Endothelial cell of umbilical vein (primary cell): ENCODE results near the gene TK1. TPM values are rescaled to one million over a fixed set of nuclear protein-coding genes. Genes with fewer than 3 reads are reported as not detected.

ENCODE experiments used
- BruUV-seq: library from RNA; stranded (reverse); fragments of 400-500 nt; replicated peaks from 2 replicates; lab custom pipeline; 2021; lab: Mats Ljungman, UMichigan
- CTCF ChIA-PET: fragments of 300-600, 350-600 bp; sonication (Branson Sonifier 250); formaldehyde crosslinking; loops from one replicate; lab custom pipeline; 2021; ENCODE audit warnings: antibody characterized with exemption, inconsistent platforms; lab: Charles Lee
- POLR2A ChIA-PET: fragments of 300-600, 350-600 bp; sonication (Branson Sonifier 250); formaldehyde crosslinking; loops from one replicate; lab custom pipeline; 2021; ENCODE audit warnings: antibody characterized with exemption, inconsistent platforms; lab: Charles Lee
- DNase-seq: peaks from one replicate; pipeline ENCODE4 v3.0.0-alpha.2; 2011; ENCODE audit warnings: low read depth, low spot score
- FAIRE-seq: peaks from 2 replicates; lab custom pipeline; 2011; peaks lifted over from hg19 to GRCh38; lab: Jason Lieb, UNC
- H2AFZ ChIP-seq: 2 replicates; pipeline ENCODE4 v1.6.0; 2012; ENCODE audit warnings: low read depth, low read length, control low read depth, inconsistent platforms
- H3K27ac ChIP-seq: 2 replicates; pipeline ENCODE4 v1.5.1; 2011; ENCODE audit warnings: low read depth, mild to moderate bottlenecking, control low read depth, low read length, moderate library complexity; ENCODE audit not compliant: insufficient read depth
- H3K27me3 ChIP-seq, 2 experiments: 2 replicates each; pipeline versions ENCODE4 v1.6.0 to v1.6.1; 2011; ENCODE audit warnings: low read length in 2 of 2, mixed read lengths in 1 of 2; ENCODE audit not compliant: control insufficient read depth in 2 of 2, insufficient read depth in 2 of 2
- H3K36me3 ChIP-seq, 2 experiments: 2 replicates in 1 of 2; 3 replicates in 1 of 2; pipeline ENCODE4 v1.5.1; 2011; ENCODE audit warnings: low read length in 2 of 2, mild to moderate bottlenecking in 1 of 2, moderate library complexity in 1 of 2; ENCODE audit not compliant: control insufficient read depth in 2 of 2, insufficient read depth in 2 of 2; ENCODE audit errors: extremely low read depth in 1 of 2
- H3K4me1 ChIP-seq: 3 replicates; pipeline ENCODE4 v1.5.1; 2011; ENCODE audit warnings: mild to moderate bottlenecking, low read length; ENCODE audit not compliant: control insufficient read depth, insufficient read depth; ENCODE audit errors: extremely low read depth
- H3K4me2 ChIP-seq: 2 replicates; pipeline ENCODE4 v1.6.1; 2011; ENCODE audit warnings: low read length, control low read depth, mixed read lengths; ENCODE audit not compliant: insufficient read depth
- H3K4me3 ChIP-seq, 3 experiments: fragments of 200-600 bp in 1 of 3; sonication (generic), shearing (Covaris generic) in 1 of 3; replicated peaks in 1 of 3; 2 replicates each; pipeline ENCODE4 v1.5.1; 2011 to 2016; ENCODE audit warnings: control low read depth in 3 of 3, low read length in 3 of 3, mild to moderate bottlenecking in 2 of 3, inconsistent platforms in 1 of 3, low read depth in 1 of 3, moderate library complexity in 1 of 3; ENCODE audit not compliant: insufficient read depth in 1 of 3
- H3K79me2 ChIP-seq: 2 replicates; pipeline ENCODE4 v1.6.0; 2012; ENCODE audit warnings: low read length, inconsistent platforms; ENCODE audit not compliant: control insufficient read depth, insufficient read depth
- H3K9ac ChIP-seq: replicated peaks from 2 replicates; pipeline ENCODE3; 2011; ENCODE audit warnings: low read length, control low read depth; ENCODE audit not compliant: insufficient read depth; ENCODE audit errors: extremely low read depth
- H3K9me1 ChIP-seq: replicated peaks from 3 replicates; pipeline ENCODE4 v1.6.0; 2011; ENCODE audit warnings: mild to moderate bottlenecking, low read length; ENCODE audit not compliant: control insufficient read depth, insufficient read depth; ENCODE audit errors: extremely low read depth
- H3K9me3 ChIP-seq: replicated peaks from 2 replicates; pipeline ENCODE4 v1.5.1; 2012; ENCODE audit warnings: low read length, inconsistent platforms; ENCODE audit not compliant: control insufficient read depth, insufficient read depth
- H4K20me1 ChIP-seq: replicated peaks from 2 replicates; pipeline ENCODE3; 2011; ENCODE audit warnings: mild to moderate bottlenecking, low read length; ENCODE audit not compliant: control insufficient read depth, insufficient read depth; ENCODE audit errors: extremely low read depth
- EZH2 ChIP-seq: IDR thresholded peaks from 2 replicates; pipeline ENCODE4 v1.6.1; 2012; ENCODE audit warnings: borderline replicate concordance, low read depth, mild to moderate bottlenecking, moderate library complexity, low read length, inconsistent platforms; ENCODE audit not compliant: severe bottlenecking
- FOS ChIP-seq: IDR thresholded peaks from 2 replicates; pipeline ENCODE4 v1.6.1; 2011; ENCODE audit warnings: mild to moderate bottlenecking, low read length, moderate library complexity, borderline replicate concordance; ENCODE audit not compliant: insufficient read depth
- GATA2 ChIP-seq: IDR thresholded peaks from 2 replicates; pipeline ENCODE4 v1.7.0; 2011; ENCODE audit warnings: low read depth, mild to moderate bottlenecking, moderate library complexity, mixed read lengths, low read length; ENCODE audit not compliant: insufficient read length, insufficient read depth
- JUN ChIP-seq: IDR thresholded peaks from 2 replicates; pipeline ENCODE4 v1.6.1; 2011; ENCODE audit warnings: borderline replicate concordance, low read depth; ENCODE audit not compliant: insufficient read length, insufficient read depth
- MYC ChIP-seq: IDR thresholded peaks from one replicate; pipeline ENCODE4 v1.6.1; 2011; ENCODE audit warnings: mild to moderate bottlenecking, low read depth, low read length
- POLR2A ChIP-seq: IDR thresholded peaks from 2 replicates; pipeline ENCODE4 v1.6.1; 2012; ENCODE audit warnings: low read depth, mild to moderate bottlenecking, control low read depth, low read length
- POLR2AphosphoS5 ChIP-seq: IDR thresholded peaks from 2 replicates; pipeline ENCODE4 v1.6.1; 2012; ENCODE audit warnings: low read depth, mild to moderate bottlenecking, control low read depth, low read length, moderate library complexity; ENCODE audit not compliant: insufficient read depth
- dilution Hi-C: fragments of 300-500 bp; cut with MboI; formaldehyde crosslinking; loops from one replicate; pipeline ENCODE4 v1.15.0; 2019; ENCODE audit warnings: low sequenced_read_pairs; ENCODE audit not compliant: extremely low pct_ligation_motif_present
- intact Hi-C: fragments of 100-400 bp; cut with micrococcal nuclease; formaldehyde crosslinking; loops from one replicate; pipeline ENCODE4 v1.10.0; 2022
- polyA plus RNA-seq, 4 experiments: library from polyadenylated mRNA; depleted of rRNA in 3 of 4; stranded (reverse) in 3 of 4; unstranded in 1 of 4; fragments of >200 nt; gene quantifications; 2 replicates each; pipeline versions ENCODE4 v1.2.1 to v1.2.3, GENCODE V29; 2011 to 2012; ENCODE audit warnings: missing spikeins in 1 of 4
- total RNA-seq: library from RNA; stranded (reverse); gene quantifications from 2 replicates; pipeline ENCODE4 v1.2.3, GENCODE V29; 2021
- TF ChIP-seq, protein P1 (sequence below): IDR thresholded peaks from 2 replicates; pipeline ENCODE4 v1.6.1; 2011; ENCODE audit not compliant: insufficient read depth, insufficient read length
- TF ChIP-seq, protein P2 (sequence below), 2 donors: IDR thresholded peaks; 1 replicate in 1 of 2; 2 replicates in 1 of 2; pipeline ENCODE4 v1.5.1; 2011; ENCODE audit warnings: low read length in 2 of 2, mild to moderate bottlenecking in 2 of 2, moderate library complexity in 2 of 2, control low read depth in 1 of 2, inconsistent platforms in 1 of 2, low read depth in 1 of 2; ENCODE audit not compliant: insufficient read depth in 1 of 2; ENCODE audit errors: extremely low read depth in 1 of 2

The TK1 gene
- total and polyA plus RNA-seq, 2 donors (not counting 3 experiments of a cell fraction or from before 2014, with no cell fraction given), result 111 to 159 TPM

DNA sequence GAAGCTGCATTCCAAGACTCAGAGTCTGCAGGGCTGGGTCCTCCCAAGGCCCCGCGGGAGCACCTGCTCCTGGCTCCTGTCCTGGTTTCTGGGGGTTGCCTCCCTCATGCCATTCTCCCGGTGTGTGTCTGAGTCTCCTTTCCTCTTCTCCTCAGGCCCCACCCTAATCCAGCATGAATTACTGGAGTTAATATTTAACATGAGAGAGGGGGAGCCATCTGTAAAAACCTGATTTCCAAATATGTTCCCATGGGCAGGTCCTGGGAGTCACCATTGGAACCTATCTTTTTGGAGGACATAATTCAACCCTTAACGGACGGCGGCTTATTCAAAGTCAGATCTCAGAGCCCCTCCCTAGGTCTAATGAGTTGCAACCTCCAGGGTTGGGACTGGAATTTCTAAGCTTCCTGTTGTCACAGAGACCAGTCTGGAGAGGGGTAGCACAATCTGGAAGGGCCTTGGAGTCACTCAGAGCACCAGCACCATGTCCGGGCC is 35.3 kb downstream of the TK1 start:
- no peak overlapping the region for H3K4me2 ChIP-seq
- H3K27ac ChIP-seq, result no peak overlapping the region
- ChIA-PET CTCF (interaction anchor here (0.8 to 1.2 kb wide), 3 partner anchors 10 to 23 kb away, joined by 3 to 4 read pairs (median 3); no protein-coding TSS in a partner anchor), POLR2A (no interaction called here)
- H3K9me3 ChIP-seq, result no peaks in the 10 kb centered on the region
- BruUV-seq, result no TSS peak
- DNase-seq (no peak), FAIRE-seq (peak; percentile 73)
- H3K9me1 ChIP-seq, result no peaks in the 10 kb centered on the region
- H3K79me2 ChIP-seq, result no peaks in the 10 kb centered on the region
- TF ChIP-seq EZH2, result no peak
- TF ChIP-seq FOS, result no peak
- TF ChIP-seq MYC, result no peak
- TF ChIP-seq GATA2, result no peak
- no peak overlapping the region for H3K9ac ChIP-seq
- H3K36me3 ChIP-seq, result no peaks in the 10 kb centered on the region
- peaks cover 6% of the 10 kb centered on the region for H3K4me1 ChIP-seq
- no peaks in the 10 kb centered on the region for H3K27me3 ChIP-seq
- H4K20me1 ChIP-seq, result no peaks in the 10 kb centered on the region
- H2AFZ ChIP-seq, result peak overlapping the region; percentile 48
- no peak overlapping the region for H3K4me3 ChIP-seq
- intact Hi-C loops (loop anchor here (1.0 kb wide), 1 partner anchor 11 kb away; no protein-coding TSS in a partner anchor), dilution Hi-C loops (no loop called here)

DNA sequence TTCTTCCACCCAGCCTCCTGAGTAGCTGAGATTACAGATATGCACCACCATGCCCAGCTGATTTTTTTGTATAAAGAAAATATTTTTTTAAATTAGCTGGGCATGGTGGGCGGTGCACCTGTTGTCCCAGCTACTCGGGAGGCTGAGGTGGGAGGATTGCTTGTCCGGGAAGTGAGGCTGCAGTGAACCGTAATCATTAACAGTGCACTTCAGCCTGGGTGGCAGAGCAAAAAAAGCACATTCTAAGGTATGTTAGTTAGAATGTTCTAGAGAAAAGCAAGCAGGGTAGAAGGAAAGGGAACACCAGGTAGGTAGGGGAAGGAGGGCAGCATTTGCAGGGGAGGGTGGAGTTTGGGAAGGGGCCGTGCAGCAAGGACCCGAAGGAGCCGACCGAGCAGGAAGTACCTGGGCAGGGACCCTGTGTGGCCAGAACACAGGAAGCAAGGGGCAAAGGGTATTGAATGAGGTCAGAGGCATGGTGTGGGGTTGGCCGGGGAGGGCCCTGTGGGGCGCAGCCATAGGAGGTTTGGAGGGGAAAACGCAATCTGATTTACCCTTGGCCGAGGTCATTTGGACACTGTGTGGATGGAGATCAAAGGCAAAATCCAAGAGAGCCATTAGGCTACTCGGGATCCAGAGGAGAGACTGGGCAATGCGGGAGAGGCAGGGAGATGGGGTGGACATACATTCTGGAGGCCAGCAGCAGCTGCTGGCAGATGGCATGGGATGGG is 38.4 kb downstream of the TK1 start:
- no peak overlapping the region for H3K9ac ChIP-seq
- no peaks in the 10 kb centered on the region for H3K9me3 ChIP-seq
- no peaks in the 10 kb centered on the region for H3K79me2 ChIP-seq
- H3K4me1 ChIP-seq, result peaks cover 14% of the 10 kb centered on the region
- no peaks in the 10 kb centered on the region for H3K9me1 ChIP-seq
- H3K27me3 ChIP-seq, result no peaks in the 10 kb centered on the region
- no TSS peak for BruUV-seq
- POLR2A ChIA-PET, result interaction anchor here (0.6 kb wide), 1 partner anchor 36 kb away, joined by 6 read pairs; no protein-coding TSS in a partner anchor
- H4K20me1 ChIP-seq, result no peaks in the 10 kb centered on the region
- H2AFZ ChIP-seq, result no peak overlapping the region
- no peak overlapping the region for H3K4me3 ChIP-seq
- dilution Hi-C loops, result no loop called here
- intact Hi-C loops, result no loop called here
- no peak overlapping the region for H3K27ac ChIP-seq
- H3K36me3 ChIP-seq, result no peaks in the 10 kb centered on the region
- CTCF ChIA-PET, result interaction anchor here (0.6 to 0.7 kb wide), 2 partner anchors 14 to 27 kb away, joined by 3 read pairs; no protein-coding TSS in a partner anchor
- TF ChIP-seq MYC, result no peak
- TF ChIP-seq, protein P1, sequence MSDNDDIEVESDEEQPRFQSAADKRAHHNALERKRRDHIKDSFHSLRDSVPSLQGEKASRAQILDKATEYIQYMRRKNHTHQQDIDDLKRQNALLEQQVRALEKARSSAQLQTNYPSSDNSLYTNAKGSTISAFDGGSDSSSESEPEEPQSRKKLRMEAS, result no peak
- no peak for TF ChIP-seq JUN
- TF ChIP-seq FOS, result no peak
- TF ChIP-seq POLR2A, result no peak
- no peak for TF ChIP-seq GATA2
- TF ChIP-seq, protein P2, sequence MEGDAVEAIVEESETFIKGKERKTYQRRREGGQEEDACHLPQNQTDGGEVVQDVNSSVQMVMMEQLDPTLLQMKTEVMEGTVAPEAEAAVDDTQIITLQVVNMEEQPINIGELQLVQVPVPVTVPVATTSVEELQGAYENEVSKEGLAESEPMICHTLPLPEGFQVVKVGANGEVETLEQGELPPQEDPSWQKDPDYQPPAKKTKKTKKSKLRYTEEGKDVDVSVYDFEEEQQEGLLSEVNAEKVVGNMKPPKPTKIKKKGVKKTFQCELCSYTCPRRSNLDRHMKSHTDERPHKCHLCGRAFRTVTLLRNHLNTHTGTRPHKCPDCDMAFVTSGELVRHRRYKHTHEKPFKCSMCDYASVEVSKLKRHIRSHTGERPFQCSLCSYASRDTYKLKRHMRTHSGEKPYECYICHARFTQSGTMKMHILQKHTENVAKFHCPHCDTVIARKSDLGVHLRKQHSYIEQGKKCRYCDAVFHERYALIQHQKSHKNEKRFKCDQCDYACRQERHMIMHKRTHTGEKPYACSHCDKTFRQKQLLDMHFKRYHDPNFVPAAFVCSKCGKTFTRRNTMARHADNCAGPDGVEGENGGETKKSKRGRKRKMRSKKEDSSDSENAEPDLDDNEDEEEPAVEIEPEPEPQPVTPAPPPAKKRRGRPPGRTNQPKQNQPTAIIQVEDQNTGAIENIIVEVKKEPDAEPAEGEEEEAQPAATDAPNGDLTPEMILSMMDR (IDR thresholded peaks at IDR 0.05; ENCODE audit: extremely low read depth in 1 of 2, insufficient read depth in 1 of 2, low read depth in 1 of 2, low read length in 2 of 2), result no peak
- TF ChIP-seq EZH2, result no peak
- no peak for TF ChIP-seq POLR2AphosphoS5
- no peak overlapping the region for H3K4me2 ChIP-seq
- no peak for FAIRE-seq
- no peak for DNase-seq
